GM12801 (cell line): ENCODE measurements around the gene LRRC47.

Source experiments
- CTCF ChIP-seq: IDR thresholded peaks from one replicate; pipeline ENCODE4 v1.5.1; 2011; ENCODE audit warnings: control low read depth; ENCODE audit not compliant: insufficient read length; ENCODE audit errors: extremely low read depth

LRRC47 gene

GRCh38 chr1:3821447-3821846 is 25.1 kb upstream of the LRRC47 start:
- no peak for TF ChIP-seq CTCF

- TF ChIP-seq CTCF = no peak
Observed at GRCh38 chr1:3821004-3821403, 24.7 kb upstream of the LRRC47 start.

GRCh38 chr1:3820316-3820715 is 24.0 kb upstream of the LRRC47 start:
- TF ChIP-seq CTCF = no peak

GRCh38 chr1:3819771-3820200 is 23.5 kb upstream of the LRRC47 start:
- TF ChIP-seq CTCF = no peak

GRCh38 chr1:3817821-3818597 is 21.7 kb upstream of the LRRC47 start:
- TF ChIP-seq CTCF = no peak

- TF ChIP-seq CTCF = no peak
Observed at GRCh38 chr1:3817138-3817740, 20.9 kb upstream of the LRRC47 start.

- no peak for TF ChIP-seq CTCF
Observed at GRCh38 chr1:3816331-3817137, 20.2 kb upstream of the LRRC47 start.
